ENCODE measurements around the gene CARD9.

- TF ChIP-seq CTCF (IDR thresholded peaks at IDR 0.05; ENCODE audit: low read depth, low read length, poor library complexity, severe bottlenecking) = no peak
- no peak for TF ChIP-seq EZH2phosphoT487 (IDR thresholded peaks at IDR 0.05; ENCODE audit: borderline replicate concordance, low read length)
Observed at GRCh38 chr9:136367296-136368145, 5.9 kb downstream of the CARD9 start.

Measured in DOHH2 (cell line).